ENCODE measurements around the gene GPR87.

Gene GPR87

DNA sequence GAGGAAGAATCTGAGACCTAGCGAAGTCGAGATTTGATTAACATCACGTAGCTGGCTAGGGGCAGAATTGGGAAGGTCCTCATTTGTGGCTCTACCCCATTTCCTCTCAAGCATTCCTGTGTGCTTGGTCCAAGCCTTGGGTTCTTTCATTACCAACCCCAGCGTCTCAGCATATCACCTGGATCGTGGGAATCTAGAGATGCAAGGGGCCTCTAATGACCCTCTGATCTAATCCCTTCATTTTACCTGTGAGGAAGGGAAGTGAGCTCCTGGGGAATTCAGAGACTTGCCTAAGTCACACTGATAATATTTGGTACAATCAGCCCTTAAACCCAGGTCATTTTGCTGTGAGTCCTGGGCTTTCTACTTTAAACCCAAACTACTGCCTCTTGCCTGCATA lies 2.0 kb downstream of the GPR87 start:
- Histone ChIP-seq H3K27me3 (ENCODE audit: control insufficient read depth, insufficient read depth, low read length) (no peaks in the 10 kb centered on the region), H3K4me3 (ENCODE audit: low read depth, low read length) (no peak overlapping the region), H3K9ac (ENCODE audit: low read depth, low read length) (no peak overlapping the region), H3K4me1 (ENCODE audit: control insufficient read depth, insufficient read depth, low read length) (peaks cover 28% of the 10 kb centered on the region), H3K36me3 (ENCODE audit: control insufficient read depth, insufficient read depth, low read length) (no peaks in the 10 kb centered on the region), H3K9me3 (ENCODE audit: control insufficient read depth, insufficient read depth, low read length) (no peaks in the 10 kb centered on the region)

- Histone ChIP-seq H3K27me3 (ENCODE audit: control insufficient read depth, insufficient read depth, low read length) (no peaks in the 10 kb centered on the region), H3K36me3 (ENCODE audit: control insufficient read depth, insufficient read depth, low read length) (no peaks in the 10 kb centered on the region), H3K4me3 (ENCODE audit: low read depth, low read length) (no peak overlapping the region), H3K9me3 (ENCODE audit: control insufficient read depth, insufficient read depth, low read length) (no peaks in the 10 kb centered on the region), H3K9ac (ENCODE audit: low read depth, low read length) (no peak overlapping the region), H3K4me1 (ENCODE audit: control insufficient read depth, insufficient read depth, low read length) (peaks cover 28% of the 10 kb centered on the region)
These were observed 2.5 kb downstream of the GPR87 start for GRCh38 chr3:151314137-151314536.

GRCh38 chr3:151312972-151313371 lies 3.6 kb downstream of the GPR87 start:
- Histone ChIP-seq H3K9me3 (ENCODE audit: control insufficient read depth, insufficient read depth, low read length) (no peaks in the 10 kb centered on the region), H3K36me3 (ENCODE audit: control insufficient read depth, insufficient read depth, low read length) (no peaks in the 10 kb centered on the region), H3K4me1 (ENCODE audit: control insufficient read depth, insufficient read depth, low read length) (peaks cover 19% of the 10 kb centered on the region)

DNA sequence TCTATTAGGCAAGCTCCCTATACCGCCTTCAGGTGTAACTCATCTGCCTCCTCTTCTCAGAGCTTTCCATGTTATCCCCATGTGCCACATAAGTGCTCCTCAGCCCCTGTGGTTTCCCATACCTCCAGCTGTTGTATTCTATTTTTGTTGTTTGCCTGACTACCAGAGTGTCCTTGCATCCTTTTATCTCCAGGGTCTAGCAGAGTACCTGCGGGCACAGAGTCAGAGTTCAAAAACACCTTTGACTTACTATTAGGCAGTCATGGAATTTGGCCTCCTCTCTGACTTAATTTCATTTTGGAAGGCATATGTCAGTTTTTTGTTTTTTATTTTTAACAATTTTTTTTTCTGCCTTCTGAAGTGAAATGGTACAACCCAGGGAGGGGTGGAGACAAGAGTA lies 7.1 kb downstream of the GPR87 start:
- no peaks in the 10 kb centered on the region for H3K9me3 ChIP-seq (ENCODE audit: control insufficient read depth, insufficient read depth, low read length)
- no peak overlapping the region for H3K4me3 ChIP-seq (ENCODE audit: low read depth, low read length)
- no peaks in the 10 kb centered on the region for H3K27me3 ChIP-seq (ENCODE audit: control insufficient read depth, insufficient read depth, low read length)
- no peaks in the 10 kb centered on the region for H3K36me3 ChIP-seq (ENCODE audit: control insufficient read depth, insufficient read depth, low read length)
- peaks cover 30% of the 10 kb centered on the region for H3K4me1 ChIP-seq (ENCODE audit: control insufficient read depth, insufficient read depth, low read length)
- H3K9ac ChIP-seq (ENCODE audit: low read depth, low read length): no peak overlapping the region

More at GRCh38 chr3:151312972-151313371, 3.6 kb downstream of the GPR87 start:
- Histone ChIP-seq H3K4me3 (ENCODE audit: low read depth, low read length) (no peak overlapping the region), H3K9ac (ENCODE audit: low read depth, low read length) (no peak overlapping the region), H3K27me3 (ENCODE audit: control insufficient read depth, insufficient read depth, low read length) (no peaks in the 10 kb centered on the region)

- Histone ChIP-seq H3K9ac (ENCODE audit: low read depth, low read length) (no peak overlapping the region), H3K27me3 (ENCODE audit: control insufficient read depth, insufficient read depth, low read length) (no peaks in the 10 kb centered on the region)
These were observed 8.8 kb downstream of the GPR87 start for GRCh38 chr3:151307583-151308488.

GRCh38 chr3:151307131-151307530 lies 9.5 kb downstream of the GPR87 start:
- H3K9me3 ChIP-seq (ENCODE audit: control insufficient read depth, insufficient read depth, low read length): no peaks in the 10 kb centered on the region
- no peaks in the 10 kb centered on the region for H3K27me3 ChIP-seq (ENCODE audit: control insufficient read depth, insufficient read depth, low read length)
- H3K36me3 ChIP-seq (ENCODE audit: control insufficient read depth, insufficient read depth, low read length): no peaks in the 10 kb centered on the region
- peaks cover 30% of the 10 kb centered on the region for H3K4me1 ChIP-seq (ENCODE audit: control insufficient read depth, insufficient read depth, low read length)
- H3K9ac ChIP-seq (ENCODE audit: low read depth, low read length): no peak overlapping the region
- no peak overlapping the region for H3K4me3 ChIP-seq (ENCODE audit: low read depth, low read length)

More at GRCh38 chr3:151307583-151308488, 8.8 kb downstream of the GPR87 start:
- H3K36me3 ChIP-seq (ENCODE audit: control insufficient read depth, insufficient read depth, low read length): no peaks in the 10 kb centered on the region
- H3K9me3 ChIP-seq (ENCODE audit: control insufficient read depth, insufficient read depth, low read length): no peaks in the 10 kb centered on the region
- H3K4me3 ChIP-seq (ENCODE audit: low read depth, low read length): no peak overlapping the region
- peaks cover 31% of the 10 kb centered on the region for H3K4me1 ChIP-seq (ENCODE audit: control insufficient read depth, insufficient read depth, low read length)

DNA sequence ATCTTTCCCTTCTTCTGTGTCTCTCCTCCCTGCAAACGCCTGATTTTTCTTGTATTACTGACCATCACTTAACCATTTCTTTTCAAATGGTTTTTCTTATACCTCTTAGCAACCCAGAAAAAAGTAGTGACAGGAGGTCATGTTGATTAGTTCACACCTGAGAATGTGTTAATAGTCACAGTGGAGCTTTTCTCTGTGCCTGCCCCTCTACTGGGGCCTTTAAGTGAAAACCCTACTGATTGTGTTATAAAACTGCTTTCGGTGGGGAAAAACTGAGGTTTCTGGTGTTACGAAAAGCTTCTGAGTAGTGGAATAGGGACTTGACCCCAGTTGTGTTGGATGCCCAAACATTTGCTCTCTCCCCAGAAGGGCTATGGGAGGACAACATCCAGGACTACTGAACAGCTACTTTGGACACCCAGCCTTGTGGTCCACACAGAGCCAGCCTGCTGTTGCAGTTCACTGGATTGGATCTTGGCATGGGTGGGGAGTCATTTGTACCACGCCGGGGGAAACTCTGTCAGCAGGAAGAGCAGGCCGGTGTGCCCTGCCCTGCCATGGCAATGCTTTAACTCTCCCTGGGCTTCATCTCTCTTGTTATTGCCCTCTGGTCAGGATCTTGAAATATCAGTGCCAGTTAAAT lies 10.3 kb downstream of the GPR87 start:
- Histone ChIP-seq H3K9me3 (ENCODE audit: control insufficient read depth, insufficient read depth, low read length) (no peaks in the 10 kb centered on the region), H3K4me1 (ENCODE audit: control insufficient read depth, insufficient read depth, low read length) (peaks cover 30% of the 10 kb centered on the region), H3K9ac (ENCODE audit: low read depth, low read length) (no peak overlapping the region), H3K4me3 (ENCODE audit: low read depth, low read length) (no peak overlapping the region), H3K27me3 (ENCODE audit: control insufficient read depth, insufficient read depth, low read length) (no peaks in the 10 kb centered on the region), H3K36me3 (ENCODE audit: control insufficient read depth, insufficient read depth, low read length) (no peaks in the 10 kb centered on the region)

DNA sequence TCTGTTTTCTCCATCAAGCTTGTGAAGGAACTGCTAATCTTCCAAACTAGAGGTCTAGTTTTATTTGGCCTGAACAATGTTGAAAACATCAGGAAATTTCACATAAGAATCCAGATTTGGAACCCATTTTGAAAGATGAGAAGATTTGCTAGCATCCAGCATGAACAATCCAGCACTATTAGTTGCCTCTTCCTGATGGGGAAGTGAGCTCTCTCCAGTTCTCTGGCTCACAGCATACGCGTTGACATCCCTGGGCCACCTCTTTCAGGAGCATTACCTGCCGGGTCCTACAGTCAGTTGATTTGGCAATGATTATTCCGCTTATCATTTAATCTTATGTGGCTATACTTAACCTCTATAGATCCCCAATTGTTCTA lies 10.9 kb downstream of the GPR87 start:
- no peaks in the 10 kb centered on the region for H3K36me3 ChIP-seq (ENCODE audit: control insufficient read depth, insufficient read depth, low read length)
- no peak overlapping the region for H3K9ac ChIP-seq (ENCODE audit: low read depth, low read length)
- peaks cover 30% of the 10 kb centered on the region for H3K4me1 ChIP-seq (ENCODE audit: control insufficient read depth, insufficient read depth, low read length)

DNA sequence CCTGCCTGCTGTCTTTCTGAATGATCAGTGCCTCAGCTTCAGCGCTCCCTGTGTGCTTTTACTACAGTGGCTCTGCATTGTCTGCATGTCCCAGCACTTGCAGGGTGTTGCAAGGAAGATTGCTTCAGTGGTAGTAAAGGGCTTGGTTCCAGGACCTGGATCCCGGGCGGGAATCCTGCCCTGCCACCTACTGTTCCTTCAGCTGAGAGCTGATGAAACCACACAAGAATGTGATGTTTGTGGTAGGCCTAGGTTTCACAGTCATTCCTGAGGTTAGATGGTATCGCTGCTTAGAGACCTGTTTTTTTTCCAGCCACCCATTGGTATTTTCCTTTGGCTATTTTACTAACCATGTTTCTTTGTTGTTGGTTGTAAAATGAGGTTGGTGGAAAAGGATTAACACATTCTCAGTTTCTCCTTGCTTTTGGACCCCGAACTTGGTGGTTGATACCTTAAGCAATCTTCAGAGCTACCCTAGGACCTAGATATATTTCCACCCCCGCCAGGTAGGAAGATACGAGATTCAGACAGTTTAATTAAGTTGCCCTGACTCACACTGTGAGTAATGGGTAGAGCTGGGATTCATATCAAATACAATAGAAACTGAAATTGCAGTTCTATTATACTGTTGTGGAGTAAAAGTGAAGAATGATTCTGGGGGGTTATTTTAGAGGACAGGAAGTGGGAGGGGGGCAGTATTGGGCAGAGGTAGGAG lies 11.4 kb downstream of the GPR87 start:
- no peaks in the 10 kb centered on the region for H3K27me3 ChIP-seq (ENCODE audit: control insufficient read depth, insufficient read depth, low read length)
- H3K4me3 ChIP-seq (ENCODE audit: low read depth, low read length): no peak overlapping the region
- H3K36me3 ChIP-seq (ENCODE audit: control insufficient read depth, insufficient read depth, low read length): no peaks in the 10 kb centered on the region
- peaks cover 30% of the 10 kb centered on the region for H3K4me1 ChIP-seq (ENCODE audit: control insufficient read depth, insufficient read depth, low read length)
- no peaks in the 10 kb centered on the region for H3K9me3 ChIP-seq (ENCODE audit: control insufficient read depth, insufficient read depth, low read length)
- H3K9ac ChIP-seq (ENCODE audit: low read depth, low read length): no peak overlapping the region

More for the DNA sequence above, 10.9 kb downstream of the GPR87 start:
- Histone ChIP-seq H3K27me3 (ENCODE audit: control insufficient read depth, insufficient read depth, low read length) (no peaks in the 10 kb centered on the region), H3K9me3 (ENCODE audit: control insufficient read depth, insufficient read depth, low read length) (no peaks in the 10 kb centered on the region), H3K4me3 (ENCODE audit: low read depth, low read length) (no peak overlapping the region)

- no peaks in the 10 kb centered on the region for H3K9me3 ChIP-seq (ENCODE audit: control insufficient read depth, insufficient read depth, low read length)
- H3K4me1 ChIP-seq (ENCODE audit: control insufficient read depth, insufficient read depth, low read length): peaks cover 30% of the 10 kb centered on the region
- H3K4me3 ChIP-seq (ENCODE audit: low read depth, low read length): no peak overlapping the region
- H3K9ac ChIP-seq (ENCODE audit: low read depth, low read length): no peak overlapping the region
- H3K36me3 ChIP-seq (ENCODE audit: control insufficient read depth, insufficient read depth, low read length): no peaks in the 10 kb centered on the region
- H3K27me3 ChIP-seq (ENCODE audit: control insufficient read depth, insufficient read depth, low read length): no peaks in the 10 kb centered on the region
These were observed 12.9 kb downstream of the GPR87 start for GRCh38 chr3:151303751-151304150.

DNA sequence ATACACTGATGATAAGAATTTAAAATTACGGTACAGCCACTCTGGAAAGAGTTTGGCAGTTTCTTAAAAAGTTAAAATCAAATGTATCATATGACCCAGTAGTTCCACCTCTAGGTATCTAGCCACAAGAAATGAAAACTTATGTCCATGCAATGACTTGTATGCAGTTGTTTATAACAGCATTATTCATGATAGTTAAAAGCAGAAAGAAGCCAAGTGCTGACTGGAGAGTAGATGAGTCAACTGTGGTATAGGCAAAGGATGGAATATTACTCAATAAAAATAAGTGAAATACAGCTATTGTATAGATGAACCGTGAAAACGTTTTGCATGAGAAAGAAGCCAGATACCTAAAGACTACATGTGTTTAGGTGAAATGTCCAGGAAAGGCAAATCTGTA lies 14.8 kb downstream of the GPR87 start:
- no peak overlapping the region for H3K4me3 ChIP-seq (ENCODE audit: low read depth, low read length)
- no peaks in the 10 kb centered on the region for H3K9me3 ChIP-seq (ENCODE audit: control insufficient read depth, insufficient read depth, low read length)
- no peaks in the 10 kb centered on the region for H3K36me3 ChIP-seq (ENCODE audit: control insufficient read depth, insufficient read depth, low read length)
- H3K27me3 ChIP-seq (ENCODE audit: control insufficient read depth, insufficient read depth, low read length): no peaks in the 10 kb centered on the region
- peaks cover 21% of the 10 kb centered on the region for H3K4me1 ChIP-seq (ENCODE audit: control insufficient read depth, insufficient read depth, low read length)
- no peak overlapping the region for H3K9ac ChIP-seq (ENCODE audit: low read depth, low read length)

Data from iPS-15b (cell line).